RCC 7860 (cell line): ENCODE results near the gene SFI1.
"Not testable (repeated sequence)": the region's sequence is repeated elsewhere in the genome, so short reads cannot be mapped to it uniquely, and the experiment has no call there.

Experiments
- DNase-seq: peaks from one replicate; pipeline ENCODE4 v3.0.0-alpha.2; 2015; ENCODE audit warnings: low spot score
- FAIRE-seq: peaks from 2 replicates; lab custom pipeline; 2012; peaks lifted over from hg19 to GRCh38; lab: Jason Lieb, UNC

Gene SFI1

DNA sequence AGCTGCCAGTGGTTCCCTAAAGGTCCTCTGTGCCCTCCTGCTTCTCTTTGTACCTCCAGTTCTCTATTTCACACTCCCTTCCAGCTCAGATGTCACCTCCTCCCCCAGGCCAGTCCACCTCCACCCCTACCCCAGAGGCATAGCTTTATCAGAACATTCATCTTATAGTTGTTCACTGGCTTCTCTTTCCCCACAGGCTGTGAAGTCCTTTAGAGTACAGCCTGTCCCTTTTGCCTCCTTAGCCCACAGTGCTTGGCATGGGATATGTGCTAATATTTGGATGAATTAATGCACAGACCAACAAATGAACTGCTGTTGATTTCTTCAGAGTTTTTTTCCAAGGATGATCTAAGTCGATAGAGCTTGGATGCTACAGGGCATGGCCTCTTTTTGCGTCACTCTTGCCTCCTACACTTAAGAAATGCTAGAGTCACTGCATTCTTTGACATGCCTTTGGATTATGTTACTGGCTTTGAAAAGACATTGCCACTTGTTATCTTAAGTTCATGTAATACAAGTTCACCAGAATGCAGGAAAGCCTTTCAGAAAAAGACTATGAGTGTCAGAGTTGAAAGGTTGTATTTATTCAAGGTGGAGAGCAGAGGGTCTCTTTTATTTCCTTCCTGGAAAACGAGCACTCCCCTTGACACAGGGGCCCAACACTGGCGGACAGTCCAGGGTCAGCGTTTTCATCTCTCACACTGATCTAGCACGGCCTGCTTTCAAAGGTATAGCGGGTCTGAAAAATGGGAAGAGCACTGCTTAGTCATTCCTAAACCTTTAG, 90.0 kb downstream of the SFI1 start:
- FAIRE-seq (no peak), DNase-seq (no peak)

DNA sequence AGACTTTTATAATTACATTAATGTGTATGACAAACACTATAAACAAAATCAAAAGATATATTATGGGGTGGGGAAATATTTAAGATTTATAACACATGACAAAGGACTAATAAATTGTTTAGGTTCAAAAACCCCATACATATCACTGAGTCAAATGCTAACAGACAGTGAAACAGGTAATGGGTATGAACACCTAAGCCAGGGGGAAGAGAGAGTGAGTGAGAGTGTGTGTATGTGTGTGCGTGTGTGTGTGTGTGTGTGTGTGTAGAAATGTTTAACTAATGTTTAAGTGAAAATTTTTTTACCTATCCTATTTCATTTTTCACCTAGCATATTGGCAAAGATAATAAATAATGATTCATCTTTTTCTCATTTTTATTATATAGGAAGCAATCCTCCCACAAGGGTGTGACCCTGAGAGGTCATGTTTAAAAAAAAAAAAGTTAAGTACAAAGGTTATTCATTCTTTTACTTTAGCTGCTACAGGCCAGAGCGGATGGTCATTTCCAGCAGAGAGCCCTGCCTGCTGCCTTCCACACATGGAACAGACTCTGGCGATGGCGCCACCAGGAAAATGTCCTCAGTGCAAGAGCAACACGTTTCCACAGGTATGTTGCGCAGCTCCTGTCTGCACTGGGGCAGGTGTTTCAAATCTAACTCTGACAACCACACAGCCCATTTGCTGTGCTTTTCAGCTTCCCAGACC, 92.8 kb downstream of the SFI1 start:
- FAIRE-seq (no peak), DNase-seq (no peak)

DNA sequence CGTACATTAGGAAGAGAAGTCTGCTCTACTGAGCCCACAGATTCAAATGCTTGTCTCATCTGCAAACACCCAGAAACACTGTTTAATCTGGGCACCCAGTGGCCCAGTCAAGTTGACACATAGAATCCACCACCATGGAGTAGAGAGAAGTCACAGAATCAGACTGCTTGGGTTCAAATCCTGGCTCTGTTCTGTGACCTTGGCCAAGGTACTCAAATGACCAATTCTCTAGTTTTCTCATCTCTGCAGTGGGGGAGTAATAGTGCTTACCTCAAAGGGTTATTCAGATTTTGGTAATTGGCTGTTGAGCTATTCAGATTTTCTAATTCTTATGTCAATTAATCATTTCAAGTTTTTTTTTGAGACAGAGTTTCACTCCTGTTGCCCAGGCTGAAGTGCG, 93.8 kb downstream of the SFI1 start:
- DNase-seq, FAIRE-seq: not testable (repeated sequence)

DNA sequence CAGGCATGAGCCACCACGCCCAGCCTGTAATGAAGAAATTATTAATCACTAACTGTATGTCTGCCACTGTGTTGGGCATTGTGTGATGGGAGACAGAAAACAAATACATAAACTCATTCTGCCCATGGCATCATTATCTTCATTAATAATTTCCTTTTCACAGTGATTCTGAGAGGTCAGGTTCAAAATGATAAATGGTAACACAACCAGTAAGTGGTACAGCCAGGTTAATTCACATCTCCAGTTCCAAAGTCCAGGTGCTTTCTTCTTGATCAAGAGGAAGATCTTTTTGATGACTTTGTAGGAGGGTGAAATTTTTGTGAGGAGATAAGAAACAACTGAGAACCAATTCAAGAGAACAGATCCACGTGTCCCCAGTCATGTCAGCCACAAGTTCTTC, 98.9 kb downstream of the SFI1 start:
- DNase-seq = no peak
- FAIRE-seq = no peak

DNA sequence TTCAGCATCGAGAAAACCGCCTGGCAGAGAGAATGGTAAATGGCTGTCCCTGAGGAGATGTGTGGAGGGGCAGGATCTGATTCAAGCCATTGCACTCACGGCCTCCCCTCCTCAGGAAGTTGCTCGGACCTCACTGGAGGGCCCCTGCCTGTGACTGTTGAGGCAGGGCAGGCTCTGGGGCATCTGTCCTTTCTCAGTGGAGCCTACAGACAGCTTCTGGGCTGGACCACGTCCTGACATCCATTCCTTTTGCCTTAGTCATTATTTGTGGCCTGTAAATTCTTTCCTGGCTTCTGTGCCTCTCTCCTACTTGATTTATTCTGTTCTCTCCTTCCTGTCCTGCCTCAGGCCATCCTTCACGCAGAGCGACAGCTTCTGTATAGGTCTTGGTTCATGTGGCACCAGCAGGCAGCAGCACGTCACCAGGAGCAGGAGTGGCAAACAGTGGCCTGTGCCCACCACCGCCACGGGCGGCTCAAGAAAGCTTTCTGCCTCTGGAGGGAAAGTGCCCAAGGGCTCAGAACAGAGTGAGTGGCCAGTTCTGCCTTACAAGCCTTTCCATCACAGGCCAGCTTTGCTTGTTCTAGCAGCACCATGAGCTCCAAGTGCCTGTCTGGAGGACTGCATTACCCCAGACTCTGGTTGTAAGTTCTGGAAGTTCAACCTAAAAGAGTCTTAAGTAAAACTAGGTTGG, 106.1 kb downstream of the SFI1 start:
- peak; percentile 96 for FAIRE-seq
- DNase-seq = peak; percentile 98

DNA sequence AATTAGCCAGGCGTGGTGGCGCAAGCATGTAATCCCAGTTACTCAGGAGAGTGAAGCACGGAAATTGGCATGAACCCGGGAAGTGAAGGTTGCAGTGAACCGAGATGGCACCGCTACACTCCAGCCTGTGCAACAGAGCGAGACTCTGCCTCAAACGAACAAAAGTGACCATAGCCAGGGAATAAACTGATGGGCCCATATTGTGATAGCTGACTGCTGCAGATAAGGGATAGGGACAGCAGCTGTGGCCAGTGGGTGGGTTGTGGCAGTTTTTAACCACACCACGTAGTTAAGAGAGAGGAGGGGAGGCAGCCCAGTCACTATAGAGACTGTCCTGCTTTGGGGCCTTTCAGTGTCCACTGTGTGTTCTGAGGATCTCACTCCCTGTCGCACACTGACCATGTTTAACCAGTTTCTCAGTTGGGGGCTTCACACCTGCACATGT, 106.8 kb downstream of the SFI1 start:
- DNase-seq = peak; percentile 80
- peak; percentile 92 for FAIRE-seq

DNA sequence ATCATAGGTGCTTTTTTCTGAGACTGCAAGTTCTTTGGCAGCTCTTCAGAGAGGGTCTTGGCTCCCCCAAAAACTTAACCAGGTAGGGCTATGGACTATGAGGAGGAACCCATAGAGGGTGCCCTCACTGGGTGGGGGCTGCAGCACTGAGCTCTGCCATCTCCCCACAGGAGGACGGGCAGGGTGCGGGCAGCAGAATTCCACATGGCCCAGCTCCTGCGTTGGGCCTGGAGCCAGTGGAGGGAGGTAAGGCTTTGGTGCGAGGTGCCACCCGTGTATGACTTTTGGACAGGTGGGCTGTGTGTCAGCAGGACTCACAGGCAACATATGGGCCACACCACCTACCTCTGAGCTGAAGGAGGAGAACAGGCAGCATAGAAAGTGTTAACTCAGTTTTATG, 107.2 kb downstream of the SFI1 start:
- no peak for DNase-seq
- no peak for FAIRE-seq

DNA sequence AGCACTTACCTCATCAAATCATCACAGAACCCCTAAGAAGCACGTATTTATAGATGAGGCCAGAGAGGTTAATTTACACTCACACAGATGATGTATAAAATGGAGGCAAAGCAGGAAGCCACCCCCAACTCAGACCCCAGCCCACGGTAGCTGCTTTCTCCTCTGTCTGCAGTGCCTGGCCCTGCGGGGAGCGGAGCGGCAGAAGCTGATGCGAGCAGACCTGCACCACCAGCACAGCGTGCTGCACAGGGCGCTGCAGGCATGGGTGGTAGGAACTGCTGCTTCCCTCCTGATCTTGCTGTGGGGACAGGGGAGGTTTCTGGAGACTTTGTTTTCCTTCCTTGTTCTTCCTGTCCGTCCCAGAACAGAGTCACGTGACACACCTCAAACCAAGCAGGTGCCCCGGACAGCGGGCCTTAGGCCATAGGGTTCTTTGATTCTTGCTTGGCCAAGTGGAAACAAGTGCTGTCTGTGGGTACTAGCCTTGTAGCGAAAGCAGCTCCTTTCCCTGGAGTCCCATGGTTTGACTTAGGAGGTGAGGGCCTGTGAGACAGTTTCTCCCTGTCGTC, 107.9 kb downstream of the SFI1 start:
- DNase-seq = no peak
- no peak for FAIRE-seq

DNA sequence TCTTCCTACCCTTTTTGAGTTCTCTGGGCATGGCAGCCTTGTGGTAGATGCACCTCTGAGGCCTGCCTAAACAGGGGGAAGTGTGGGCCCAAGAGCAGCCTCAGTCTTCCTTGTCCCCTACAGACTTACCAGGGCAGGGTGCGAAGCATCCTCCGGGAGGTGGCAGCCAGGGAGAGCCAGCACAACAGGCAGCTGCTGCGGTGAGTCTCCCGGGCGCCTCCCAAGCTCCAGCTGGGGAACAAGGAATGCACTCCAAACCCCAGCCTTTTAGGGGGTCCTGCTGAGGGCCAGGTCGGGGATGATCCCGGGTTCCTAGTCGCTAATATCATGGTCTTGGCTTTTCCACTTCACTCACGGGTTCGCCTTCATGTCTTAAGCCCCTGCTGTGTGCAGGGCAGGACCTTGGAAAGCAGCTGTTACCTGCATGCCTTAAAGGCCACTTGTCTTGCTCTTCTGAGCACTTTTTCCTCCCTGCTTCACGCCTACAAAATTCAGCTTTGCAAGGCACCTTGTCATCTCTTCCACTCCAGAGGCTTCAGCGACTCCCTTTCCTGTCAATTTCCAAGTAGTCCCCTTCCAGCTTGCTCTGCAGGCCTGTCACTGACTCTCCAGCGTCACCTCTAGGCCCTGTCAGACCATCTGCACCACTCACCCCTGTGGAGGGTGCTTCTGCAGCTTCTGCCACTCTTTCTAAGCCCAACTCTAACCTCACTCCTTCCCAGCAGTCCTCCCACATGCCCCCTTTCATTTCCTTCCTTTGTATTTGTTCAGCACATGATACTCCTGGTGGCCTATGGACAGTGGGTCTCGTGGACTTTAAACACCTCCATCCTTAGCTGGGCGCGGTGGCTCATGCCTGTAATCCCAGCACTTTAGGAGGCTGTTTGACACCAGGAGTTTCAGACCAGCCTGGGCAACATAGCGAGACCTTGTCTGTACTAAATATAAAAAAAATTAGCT, 108.7 kb downstream of the SFI1 start:
- FAIRE-seq (no peak), DNase-seq (no peak)

DNA sequence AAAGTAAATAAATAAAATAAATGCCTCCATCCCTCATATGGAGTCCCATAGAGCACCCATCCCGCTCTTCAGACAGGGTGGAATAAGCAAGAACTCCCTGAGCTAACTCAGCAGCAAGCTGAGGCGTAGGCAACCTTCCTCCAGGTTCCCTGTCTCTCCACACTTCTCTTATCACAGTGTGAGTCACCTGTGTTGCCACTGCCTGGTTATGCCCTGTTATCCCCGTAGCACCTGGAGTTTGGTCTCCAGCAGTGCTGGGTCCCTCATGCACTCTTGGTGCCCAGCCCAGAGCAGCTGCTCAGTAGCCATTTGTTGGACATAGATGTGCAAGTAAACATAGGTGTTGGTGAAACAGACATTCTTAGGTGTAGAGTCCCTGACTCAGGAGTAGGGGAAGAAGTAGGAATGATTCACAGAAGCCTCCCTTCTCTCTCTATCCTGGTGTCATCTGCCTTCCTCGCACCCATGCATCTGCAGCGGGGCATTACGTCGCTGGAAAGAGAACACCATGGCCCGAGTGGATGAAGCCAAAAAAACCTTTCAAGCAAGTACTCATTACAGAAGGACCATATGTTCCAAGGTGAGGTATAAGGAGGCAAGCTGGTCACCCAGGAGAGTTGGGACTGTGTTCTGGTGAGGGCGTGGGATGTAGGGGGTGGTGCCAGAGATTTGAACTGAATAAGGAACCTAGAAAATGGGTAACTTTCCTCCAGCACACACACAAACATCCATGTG, 109.7 kb downstream of the SFI1 start:
- no peak for DNase-seq
- no peak for FAIRE-seq

DNA sequence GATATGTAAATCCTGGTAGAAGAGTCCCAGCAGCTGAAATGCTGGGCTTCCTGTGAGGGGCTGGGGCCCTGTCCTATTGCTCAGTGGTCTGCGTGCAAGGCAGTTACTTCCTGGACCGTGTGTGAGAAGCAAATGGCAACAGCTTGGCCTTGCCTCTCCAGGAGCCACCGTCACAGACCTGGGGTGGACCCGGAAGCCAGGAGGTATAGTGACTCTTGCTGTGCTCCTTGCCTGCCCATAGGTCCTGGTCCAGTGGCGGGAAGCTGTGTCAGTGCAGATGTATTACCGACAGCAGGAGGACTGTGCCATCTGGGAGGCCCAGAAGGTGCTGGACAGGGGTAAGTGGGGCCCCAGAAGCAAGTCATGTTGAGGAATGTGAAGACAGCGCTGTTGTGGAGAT, 111.4 kb downstream of the SFI1 start:
- no peak for FAIRE-seq

DNA sequence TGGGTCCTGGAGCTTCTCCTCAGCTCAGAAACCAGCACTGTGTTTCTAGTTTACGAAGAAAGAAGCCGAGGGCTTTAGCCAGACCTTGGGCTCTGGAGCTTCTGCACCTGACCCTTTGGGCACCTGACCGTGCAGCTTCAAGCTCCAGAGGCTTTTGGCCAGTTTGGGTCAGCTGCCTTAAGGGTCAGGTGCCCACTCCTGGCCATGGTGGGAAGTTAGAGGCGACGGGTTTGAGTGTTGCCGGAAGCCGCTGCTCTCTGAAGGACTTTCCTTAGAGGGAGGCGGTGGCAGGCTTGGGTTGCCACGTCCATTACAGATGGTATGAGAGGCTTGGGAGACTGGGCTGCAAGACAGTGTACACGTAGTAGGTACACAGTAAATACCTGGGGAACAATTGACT, 113.4 kb downstream of the SFI1 start:
- FAIRE-seq = no peak

More for the DNA sequence above, 111.4 kb downstream of the SFI1 start:
- no peak for DNase-seq

DNA sequence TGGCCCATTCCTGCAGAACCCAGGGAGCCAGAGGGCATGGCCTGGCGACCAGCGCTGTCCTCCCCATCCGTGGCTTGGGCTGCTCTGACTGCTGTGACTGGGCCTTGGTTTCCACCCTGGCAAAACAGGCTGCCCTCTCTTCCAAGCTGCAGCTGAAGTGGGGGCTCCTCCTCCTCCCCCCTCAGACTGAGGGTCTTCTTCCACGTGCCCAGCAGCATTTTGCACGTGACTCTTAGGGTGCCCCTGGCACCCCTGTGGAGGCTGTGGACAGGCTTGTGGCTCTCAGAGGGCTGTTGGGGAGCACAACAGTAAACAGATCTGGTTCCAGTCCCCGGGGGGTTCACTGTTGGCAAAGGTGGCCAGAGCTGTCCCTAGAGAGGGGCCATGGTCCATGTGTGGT, 114.3 kb downstream of the SFI1 start:
- no peak for FAIRE-seq
- DNase-seq = no peak

More for the DNA sequence above, 113.4 kb downstream of the SFI1 start:
- DNase-seq = no peak

DNA sequence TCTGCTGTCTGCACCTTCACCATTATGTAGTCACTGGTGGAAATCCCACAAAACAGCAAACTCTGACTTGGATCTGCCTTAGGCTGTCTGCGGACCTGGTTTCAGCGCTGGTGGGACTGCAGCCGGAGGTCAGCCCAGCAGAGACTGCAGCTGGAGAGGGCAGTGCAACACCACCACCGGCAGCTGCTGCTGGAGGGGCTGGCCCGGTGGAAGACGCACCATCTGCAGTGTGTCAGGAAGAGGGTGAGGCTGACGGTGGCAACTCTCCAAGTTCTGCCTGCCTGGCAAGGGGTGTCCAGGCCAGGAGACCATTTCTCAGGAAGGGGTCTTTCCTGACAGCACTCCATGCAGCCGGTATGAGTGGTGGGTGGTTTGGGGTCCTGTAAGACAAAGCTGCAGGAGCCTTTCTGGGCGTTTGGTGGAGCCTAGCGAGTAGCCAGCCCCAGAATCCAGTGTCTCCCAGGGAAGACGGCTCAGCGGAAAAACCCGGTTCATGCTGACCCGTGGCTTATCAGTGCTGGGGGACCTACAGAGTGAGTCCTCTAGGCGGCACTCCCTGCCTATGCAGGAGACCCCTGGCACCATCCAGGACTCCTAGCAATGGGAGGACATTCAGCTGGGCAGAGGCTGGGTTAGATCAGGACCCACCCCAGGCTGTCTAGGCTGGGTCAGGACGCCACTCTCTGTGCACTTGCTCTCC, 114.9 kb downstream of the SFI1 start:
- no peak for FAIRE-seq

DNA sequence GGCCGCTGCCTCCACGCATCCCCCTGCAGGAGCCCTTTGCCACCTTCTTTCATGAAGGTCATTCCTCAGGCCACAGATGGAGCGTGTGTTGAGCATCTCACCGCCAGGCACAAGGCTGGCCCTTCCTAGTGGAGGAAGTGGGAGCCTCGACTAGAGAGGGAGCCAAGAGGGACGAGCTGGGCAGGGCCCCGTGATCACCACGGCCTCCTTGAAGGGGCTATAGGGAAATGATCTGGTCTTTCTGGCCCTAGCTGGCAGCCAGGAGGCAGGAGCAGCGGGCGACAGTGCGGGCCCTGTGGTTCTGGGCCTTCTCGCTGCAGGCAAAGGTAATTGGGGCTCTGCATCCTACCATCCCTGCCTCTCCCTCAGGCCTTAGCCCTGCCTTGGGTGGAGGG, 116.6 kb downstream of the SFI1 start:
- FAIRE-seq (no peak), DNase-seq (no peak)

More for the DNA sequence above, 114.9 kb downstream of the SFI1 start:
- no peak for DNase-seq

DNA sequence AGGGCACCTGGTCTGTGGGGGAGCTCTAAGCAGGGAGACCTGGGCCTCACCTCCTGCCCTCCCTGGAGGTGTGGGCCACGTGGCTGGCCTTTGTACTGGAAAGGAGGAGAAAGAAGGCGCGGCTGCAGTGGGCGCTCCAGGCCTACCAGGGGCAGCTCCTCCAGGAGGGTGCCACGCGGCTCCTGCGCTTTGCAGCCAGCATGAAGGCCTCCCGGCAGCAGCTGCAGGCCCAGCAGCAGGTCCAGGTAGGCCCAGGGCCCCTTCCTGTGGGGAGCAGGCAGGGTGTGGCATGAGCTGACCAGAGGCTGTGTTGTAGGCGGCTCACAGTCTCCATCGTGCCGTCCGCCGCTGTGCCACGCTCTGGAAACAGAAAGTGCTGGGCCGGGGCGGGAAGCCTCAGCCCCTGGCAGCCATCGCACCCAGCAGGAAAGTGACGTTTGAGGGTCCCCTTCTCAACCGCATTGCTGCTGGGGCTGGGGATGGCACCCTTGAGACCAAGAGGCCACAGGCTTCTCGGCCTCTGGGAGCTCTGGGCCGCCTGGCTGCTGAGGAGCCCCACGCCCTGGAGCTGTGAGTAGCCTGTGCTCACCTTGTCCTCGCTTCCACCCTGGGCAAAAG, 117.1 kb downstream of the SFI1 start:
- DNase-seq (no peak), FAIRE-seq (no peak)

DNA sequence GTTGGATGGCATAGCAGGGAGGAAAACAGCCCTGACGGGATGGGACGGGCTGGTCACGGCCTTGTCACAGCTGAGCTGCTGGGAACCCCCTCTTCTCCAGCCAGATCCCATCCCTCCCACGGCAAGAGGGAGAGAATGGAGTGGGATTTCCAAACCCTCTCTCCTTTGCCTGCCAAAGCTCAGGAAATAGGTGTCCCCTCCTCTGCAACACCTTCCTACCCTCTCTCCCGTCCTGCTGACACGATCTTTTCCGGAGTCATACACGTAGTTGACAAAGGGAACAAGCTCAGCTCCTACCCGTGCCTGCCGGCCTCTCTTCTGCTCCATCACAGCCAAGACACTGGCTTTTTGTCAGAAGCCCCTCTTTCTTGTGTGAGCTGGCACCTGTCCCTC, 117.6 kb downstream of the SFI1 start:
- DNase-seq (no peak), FAIRE-seq (no peak)

DNA sequence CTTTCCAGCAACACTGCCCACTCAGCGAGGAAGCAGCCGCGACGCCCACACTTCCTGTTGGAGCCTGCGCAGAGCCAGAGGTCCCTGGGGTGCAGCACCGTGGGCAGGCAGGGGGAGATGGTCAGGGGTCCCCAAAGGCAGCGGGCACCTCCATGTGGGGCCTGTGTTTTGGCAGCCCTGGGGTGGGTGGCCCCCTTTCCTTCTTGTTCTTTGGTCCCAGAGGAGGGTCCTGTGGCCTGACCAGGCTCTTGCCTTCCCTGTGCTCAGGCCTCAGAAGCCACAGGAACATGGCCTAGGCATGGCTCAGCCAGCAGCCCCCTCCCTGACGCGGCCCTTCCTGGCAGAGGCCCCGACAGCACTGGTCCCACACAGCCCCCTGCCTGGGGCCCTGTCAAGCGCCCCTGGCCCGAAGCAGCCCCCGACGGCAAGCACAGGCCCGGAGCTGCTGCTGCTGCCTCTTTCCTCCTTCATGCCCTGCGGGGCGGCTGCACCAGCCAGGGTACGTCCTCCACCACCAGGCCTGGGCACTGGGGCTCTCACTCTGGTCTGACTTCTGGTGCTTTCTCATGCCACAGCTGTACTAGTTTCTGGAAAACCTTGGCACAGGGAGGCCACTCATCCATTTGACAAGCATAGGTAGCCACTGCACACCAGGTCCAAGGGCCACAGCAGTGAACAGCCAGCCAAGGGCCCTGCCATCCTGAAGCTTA, 118.6 kb downstream of the SFI1 start:
- FAIRE-seq (no peak), DNase-seq (no peak)
